HG03064 (cell line): ENCODE measurements around the gene HES6.

ENCODE experiments used
- ATAC-seq: cut with Tn5 transposase; IDR thresholded peaks from one replicate; pipeline ENCODE4 v1.9.1; 2021; ENCODE audit warnings: low read depth; ENCODE audit not compliant: unreplicated experiment

The HES6 gene

DNA sequence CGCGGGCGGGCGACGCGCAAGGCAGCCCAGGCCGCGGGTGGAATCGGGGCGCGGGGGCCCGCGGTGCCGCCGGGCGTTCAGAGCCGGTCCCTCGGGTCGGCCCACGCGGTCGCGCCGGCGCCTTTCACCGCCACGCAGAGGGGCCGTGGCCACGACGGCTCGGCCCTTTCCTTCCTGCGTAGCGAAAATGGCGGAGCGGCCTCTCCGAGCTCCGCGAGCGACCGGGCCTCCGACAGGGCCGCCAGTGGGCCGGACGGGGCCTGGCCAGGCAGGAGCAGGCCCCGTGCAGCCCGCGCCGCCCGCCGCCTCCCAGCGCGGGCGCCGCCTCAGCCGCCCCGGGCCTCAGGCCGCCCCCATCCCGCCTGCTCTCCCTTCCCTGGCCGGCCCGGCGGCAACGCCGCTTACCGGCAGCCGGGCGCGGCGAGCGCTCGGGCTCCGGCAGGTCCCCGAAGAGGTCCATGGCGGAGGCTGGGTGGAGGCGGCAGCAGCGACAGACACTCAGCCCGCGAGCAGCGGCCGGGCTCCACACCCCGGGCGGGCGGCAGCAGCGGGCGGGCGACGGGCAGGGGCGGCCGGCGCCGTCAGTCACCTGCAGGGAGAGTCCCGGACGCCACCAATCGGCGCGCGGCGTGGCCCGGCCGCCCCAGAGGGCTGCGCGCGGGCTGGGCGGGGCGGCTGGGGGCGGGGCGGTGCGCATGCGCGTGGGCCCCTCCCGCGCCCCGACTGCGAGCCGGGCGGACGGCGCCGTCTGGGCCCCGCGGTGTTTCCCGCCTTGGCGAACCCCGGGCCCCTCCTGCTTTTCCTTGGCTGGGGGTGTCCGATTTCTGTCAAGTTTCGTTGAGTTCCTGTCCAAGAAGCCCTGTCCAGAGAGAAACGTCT is 36.5 kb downstream of the HES6 start, which contains the start of gene ILKAP:
Gene ILKAP, minus strand, starts transcription at position 602 of the 879 bp plus-strand sequence. Its CDS starts 142 bp downstream, at position 460.
- ATAC-seq = peak; percentile 93

GRCh38 chr2:238202326-238203093 is 37.3 kb downstream of the HES6 start:
- no peak for ATAC-seq

- no peak for ATAC-seq
These were observed 49.4 kb downstream of the HES6 start for GRCh38 chr2:238190445-238190844.
